Neural progenitor cell (in vitro differentiated cells): ENCODE measurements around the gene REPS1. TPM values are rescaled to one million over a fixed set of nuclear protein-coding genes. Genes with fewer than 3 reads are reported as not detected.
"Not testable (repeated sequence)": the region's sequence is repeated elsewhere in the genome, so short reads cannot be mapped to it uniquely, and the experiment has no call there.

Experiments used
- DNase-seq: peaks from one replicate; pipeline ENCODE4 v3.0.0-alpha.2; 2016; ENCODE audit warnings: low spot score
- H2AFZ ChIP-seq: fragments of 200-600 bp; sonication (generic); replicated peaks from 2 replicates; pipeline ENCODE4 v1.6.1; 2016; ENCODE audit warnings: antibody characterized with exemption
- H3F3A ChIP-seq: fragments of 200-600 bp; sonication (generic); 2 replicates; pipeline ENCODE4 v1.6.1; 2016; ENCODE audit warnings: antibody characterized with exemption, low read depth
- H3K27ac ChIP-seq: fragments of 200-600 bp; sonication (generic); 2 replicates; pipeline ENCODE4 v1.5.1; 2016; ENCODE audit warnings: mild to moderate bottlenecking
- H3K27me3 ChIP-seq: fragments of 200-600 bp; sonication (generic); 2 replicates; pipeline ENCODE4 v1.6.1; 2016; ENCODE audit warnings: mild to moderate bottlenecking, moderate library complexity
- H3K36me3 ChIP-seq: fragments of 200-600 bp; sonication (generic); 2 replicates; pipeline ENCODE4 v1.5.1; 2016
- H3K4me1 ChIP-seq: fragments of 200-600 bp; sonication (generic); 2 replicates; pipeline ENCODE4 v1.6.1; 2016; ENCODE audit warnings: mixed run types
- H3K4me2 ChIP-seq: fragments of 200-600 bp; sonication (generic); 2 replicates; pipeline ENCODE4 v1.6.1; 2016
- H3K4me3 ChIP-seq: fragments of 200-600 bp; sonication (generic); 2 replicates; pipeline ENCODE4 v1.5.1; 2016
- H3K79me2 ChIP-seq: fragments of 200-600 bp; sonication (generic); 2 replicates; pipeline ENCODE4 v1.6.1; 2016; ENCODE audit warnings: low read depth
- H3K9ac ChIP-seq: fragments of 200-600 bp; sonication (generic); 2 replicates; pipeline ENCODE4 v1.6.1; 2016
- H3K9me3 ChIP-seq: fragments of 200-600 bp; sonication (generic); 2 replicates; pipeline ENCODE4 v1.5.1; 2016; ENCODE audit warnings: low read depth
- H4K20me1 ChIP-seq: fragments of 200-600 bp; sonication (generic); 2 replicates; pipeline ENCODE4 v1.6.1; 2016; ENCODE audit warnings: low read depth
- H3K27ac Mint-ChIP-seq: 3 replicates; pipeline ENCODE4 v1.8.0; 2021; ENCODE audit warnings: mixed read lengths
- H3K27me3 Mint-ChIP-seq: 2 replicates; pipeline ENCODE4 v1.8.0; 2022; ENCODE audit warnings: low read depth, mild to moderate bottlenecking, inconsistent platforms, moderate library complexity, mixed read lengths; ENCODE audit not compliant: insufficient read depth
- H3K36me3 Mint-ChIP-seq: 3 replicates; pipeline ENCODE4 v1.8.0; 2021; ENCODE audit warnings: mixed read lengths
- H3K4me1 Mint-ChIP-seq: 3 replicates; pipeline ENCODE4 v1.8.0; 2021; ENCODE audit warnings: mixed read lengths
- H3K4me3 Mint-ChIP-seq: 3 replicates; pipeline ENCODE4 v1.8.0; 2021; ENCODE audit warnings: mild to moderate bottlenecking, moderate library complexity, mixed read lengths
- H3K9me3 Mint-ChIP-seq: 3 replicates; pipeline ENCODE4 v1.8.0; 2020; ENCODE audit warnings: mixed read lengths
- EZH2 ChIP-seq: fragments of 200-600 bp; sonication (generic); IDR thresholded peaks from 2 replicates; pipeline ENCODE4 v1.6.1; 2017; ENCODE audit warnings: antibody characterized with exemption, mild to moderate bottlenecking, moderate library complexity
- EZH2phosphoT487 ChIP-seq: fragments of 200-600 bp; sonication (generic); IDR thresholded peaks from 2 replicates; pipeline ENCODE4 v1.6.1; 2017; ENCODE audit warnings: antibody characterized with exemption
- total RNA-seq: library from RNA; depleted of rRNA; stranded (reverse); fragments of >200 nt; gene quantifications from 2 replicates; pipeline ENCODE4 v1.2.3, GENCODE V29; 2015; ENCODE audit warnings: low replicate concordance
- TF ChIP-seq, protein P1 (sequence below): fragments of 200-600 bp; sonication (generic); IDR thresholded peaks from 2 replicates; pipeline ENCODE4 v1.5.1; 2017; ENCODE audit warnings: antibody characterized with exemption, mild to moderate bottlenecking

REPS1 gene
- total RNA-seq, 1 donor from 2014 or later, result 97.5 TPM

DNA sequence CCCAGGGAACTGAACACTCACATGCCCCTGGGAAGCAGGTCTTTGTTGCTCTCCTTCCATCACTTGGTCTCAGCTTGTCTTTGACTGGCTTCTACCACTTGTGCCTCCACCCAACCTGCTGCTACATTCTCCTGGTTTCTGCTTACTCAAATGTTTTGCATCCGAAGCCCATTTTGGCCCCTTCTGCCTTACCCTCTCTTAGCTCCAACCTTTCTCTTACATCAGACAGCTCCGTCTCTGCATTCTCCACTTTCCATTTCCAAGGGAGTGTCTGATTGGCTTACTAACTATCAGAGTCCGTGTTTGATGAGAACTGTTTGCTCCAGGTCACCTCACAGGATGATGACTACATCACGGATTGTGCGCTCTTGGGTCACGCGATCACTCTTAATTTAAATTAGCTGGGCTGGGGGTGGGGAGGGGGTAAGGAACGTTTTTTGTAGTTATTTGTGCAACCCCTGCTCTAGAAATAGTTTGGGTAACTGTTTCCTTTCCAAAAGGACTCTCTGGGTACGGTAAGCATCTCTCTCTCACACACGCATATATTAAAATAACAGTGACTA is 39.6 kb upstream of the REPS1 start:
- Mint-ChIP-seq H3K4me3 (peak overlapping the region; percentile 95), H3K36me3 (no peaks in the 10 kb centered on the region), H3K4me1 (peaks cover 13% of the 10 kb centered on the region), H3K27ac (peak overlapping the region; percentile 38), H3K27me3 (no peaks in the 10 kb centered on the region), H3K9me3 (no peaks in the 10 kb centered on the region)
- Histone ChIP-seq H2AFZ (peak overlapping the region; percentile 75), H3K9me3 (no peaks in the 10 kb centered on the region), H3K9ac (no peak overlapping the region), H3K79me2 (peaks cover 48% of the 10 kb centered on the region), H3F3A (peaks cover 25% of the 10 kb centered on the region), H3K4me1 (peaks cover 27% of the 10 kb centered on the region), H3K36me3 (no peaks in the 10 kb centered on the region), H4K20me1 (peaks cover 25% of the 10 kb centered on the region), H3K27ac (no peak overlapping the region), H3K4me2 (peak overlapping the region; percentile 86), H3K27me3 (no peaks in the 10 kb centered on the region), H3K4me3 (peak overlapping the region; percentile 88)
- TF ChIP-seq EZH2phosphoT487 (no peak), EZH2 (no peak)
- TF ChIP-seq, protein P1, sequence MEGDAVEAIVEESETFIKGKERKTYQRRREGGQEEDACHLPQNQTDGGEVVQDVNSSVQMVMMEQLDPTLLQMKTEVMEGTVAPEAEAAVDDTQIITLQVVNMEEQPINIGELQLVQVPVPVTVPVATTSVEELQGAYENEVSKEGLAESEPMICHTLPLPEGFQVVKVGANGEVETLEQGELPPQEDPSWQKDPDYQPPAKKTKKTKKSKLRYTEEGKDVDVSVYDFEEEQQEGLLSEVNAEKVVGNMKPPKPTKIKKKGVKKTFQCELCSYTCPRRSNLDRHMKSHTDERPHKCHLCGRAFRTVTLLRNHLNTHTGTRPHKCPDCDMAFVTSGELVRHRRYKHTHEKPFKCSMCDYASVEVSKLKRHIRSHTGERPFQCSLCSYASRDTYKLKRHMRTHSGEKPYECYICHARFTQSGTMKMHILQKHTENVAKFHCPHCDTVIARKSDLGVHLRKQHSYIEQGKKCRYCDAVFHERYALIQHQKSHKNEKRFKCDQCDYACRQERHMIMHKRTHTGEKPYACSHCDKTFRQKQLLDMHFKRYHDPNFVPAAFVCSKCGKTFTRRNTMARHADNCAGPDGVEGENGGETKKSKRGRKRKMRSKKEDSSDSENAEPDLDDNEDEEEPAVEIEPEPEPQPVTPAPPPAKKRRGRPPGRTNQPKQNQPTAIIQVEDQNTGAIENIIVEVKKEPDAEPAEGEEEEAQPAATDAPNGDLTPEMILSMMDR, result no peak
- peak; percentile 42 for DNase-seq

DNA sequence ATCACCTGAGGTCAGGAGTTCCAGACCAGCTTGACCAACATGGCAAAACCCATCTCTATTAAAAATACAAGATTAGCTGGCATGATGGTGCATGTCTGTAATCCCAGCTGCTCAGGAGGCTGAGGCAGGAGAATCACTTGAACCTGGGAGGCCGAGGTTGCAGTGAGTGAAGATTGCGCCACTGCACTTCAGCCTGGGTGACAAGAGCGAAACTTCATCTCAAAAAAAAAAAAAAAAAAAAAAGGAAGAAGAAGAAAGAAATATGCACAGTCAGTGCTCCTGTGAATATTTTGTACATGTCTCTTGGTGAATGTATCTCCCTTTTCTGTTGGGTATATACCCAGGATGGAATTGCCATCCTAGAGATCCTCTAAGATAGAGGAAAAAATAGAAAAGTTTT is 37.4 kb upstream of the REPS1 start:
- H2AFZ ChIP-seq, H3K9me3 ChIP-seq, H3K4me3 Mint-ChIP-seq, H3K36me3 ChIP-seq, H3K27ac Mint-ChIP-seq, H3K4me2 ChIP-seq, H3K27ac ChIP-seq, H4K20me1 ChIP-seq, DNase-seq, H3K36me3 Mint-ChIP-seq, H3K9ac ChIP-seq, H3K4me3 ChIP-seq, H3K27me3 ChIP-seq, H3K27me3 Mint-ChIP-seq, H3K9me3 Mint-ChIP-seq: not testable (repeated sequence)
- peaks cover 11% of the 10 kb centered on the region for H3K4me1 Mint-ChIP-seq
- peaks cover 26% of the 10 kb centered on the region for H3K79me2 ChIP-seq
- peaks cover 24% of the 10 kb centered on the region for H3F3A ChIP-seq
- peaks cover 12% of the 10 kb centered on the region for H3K4me1 ChIP-seq

DNA sequence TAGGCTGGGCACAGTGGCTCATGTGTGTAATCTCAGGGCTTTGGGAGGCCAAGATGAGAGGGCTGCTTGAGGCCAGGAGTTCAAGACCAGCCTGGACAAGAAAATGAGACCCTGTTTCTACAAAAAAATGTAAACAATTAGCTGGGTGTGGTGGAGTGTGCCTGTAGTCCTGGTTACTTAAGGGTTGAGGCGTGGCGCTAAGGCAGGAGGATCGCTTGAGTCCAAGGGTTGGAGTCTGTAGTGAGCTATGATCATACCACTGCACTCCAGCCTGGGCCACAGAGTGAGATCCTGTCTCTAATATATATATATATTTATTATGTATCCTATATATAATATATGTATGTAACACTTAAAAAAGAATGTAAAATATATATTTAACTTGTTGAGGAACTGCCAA is 32.6 kb upstream of the REPS1 start:
- Histone ChIP-seq H3F3A (peaks cover 11% of the 10 kb centered on the region), H3K4me3 (no peak overlapping the region), H2AFZ (no peak overlapping the region), H3K9me3 (no peaks in the 10 kb centered on the region), H3K36me3 (no peaks in the 10 kb centered on the region), H3K9ac (no peak overlapping the region), H4K20me1 (no peaks in the 10 kb centered on the region), H3K79me2 (no peaks in the 10 kb centered on the region), H3K4me2 (no peak overlapping the region), H3K27me3 (no peaks in the 10 kb centered on the region), H3K4me1 (peaks cover 15% of the 10 kb centered on the region), H3K27ac (no peak overlapping the region)
- Mint-ChIP-seq H3K27ac (no peak overlapping the region), H3K4me1 (peaks cover 14% of the 10 kb centered on the region), H3K27me3 (peaks cover 2% of the 10 kb centered on the region), H3K36me3 (no peaks in the 10 kb centered on the region), H3K4me3 (no peak overlapping the region), H3K9me3 (no peaks in the 10 kb centered on the region)
- TF ChIP-seq EZH2, result no peak
- TF ChIP-seq, protein P1, result no peak
- TF ChIP-seq EZH2phosphoT487, result no peak
- no peak for DNase-seq

DNA sequence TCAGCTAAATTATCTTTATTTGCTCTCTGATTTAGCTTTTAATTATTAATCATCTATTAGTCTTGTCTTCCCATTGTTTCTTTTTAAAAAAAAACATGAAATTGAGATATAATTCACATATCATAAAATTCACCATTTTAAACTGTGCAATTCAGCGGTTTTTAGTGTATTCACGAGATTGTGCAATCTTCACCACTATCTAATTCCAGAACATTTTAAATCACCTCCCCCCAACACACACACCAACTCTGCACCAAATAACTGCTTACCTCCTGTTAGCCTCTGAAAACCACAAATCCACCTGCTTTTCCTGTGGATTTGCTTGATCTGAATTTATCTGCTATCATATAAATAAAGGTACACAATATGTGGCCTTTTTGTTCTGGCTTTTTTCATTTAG is 31.7 kb upstream of the REPS1 start:
- no peak for TF ChIP-seq EZH2phosphoT487
- TF ChIP-seq, protein P1, result no peak
- TF ChIP-seq EZH2, result no peak
- H3K4me1 ChIP-seq, result peaks cover 15% of the 10 kb centered on the region
- H3K9ac ChIP-seq, result no peak overlapping the region
- no peaks in the 10 kb centered on the region for H3K36me3 Mint-ChIP-seq
- H3K79me2 ChIP-seq, result no peaks in the 10 kb centered on the region
- no peak overlapping the region for H3K4me2 ChIP-seq
- H2AFZ ChIP-seq, result no peak overlapping the region
- H3F3A ChIP-seq, result peaks cover 11% of the 10 kb centered on the region
- H3K4me3 Mint-ChIP-seq, result no peak overlapping the region
- no peaks in the 10 kb centered on the region for H3K27me3 ChIP-seq
- H3K9me3 ChIP-seq, result no peaks in the 10 kb centered on the region
- no peak overlapping the region for H3K27ac ChIP-seq
- H3K9me3 Mint-ChIP-seq, result no peaks in the 10 kb centered on the region
- no peak for DNase-seq
- peaks cover 14% of the 10 kb centered on the region for H3K4me1 Mint-ChIP-seq
- peaks cover 2% of the 10 kb centered on the region for H3K27me3 Mint-ChIP-seq
- no peak overlapping the region for H3K4me3 ChIP-seq
- H3K36me3 ChIP-seq, result no peaks in the 10 kb centered on the region
- no peak overlapping the region for H3K27ac Mint-ChIP-seq
- no peaks in the 10 kb centered on the region for H4K20me1 ChIP-seq
